Epithelial cell of proximal tubule (primary cell): ENCODE data around the gene ELP5. TPM values are rescaled to one million over a fixed set of nuclear protein-coding genes. Genes with fewer than 3 reads are reported as not detected.
A peak's percentile ranks its signal among the peaks of the same experiment; 100 is the strongest.

Experiments used
- DNase-seq: peaks from one replicate; pipeline ENCODE4 v3.0.0-alpha.2; 2011; ENCODE audit warnings: low read depth
- H3K4me3 ChIP-seq: 2 replicates; pipeline ENCODE4 v1.5.1; 2011; ENCODE audit warnings: low read depth, mild to moderate bottlenecking, low read length
- total RNA-seq: library from RNA; depleted of rRNA; stranded (reverse); fragments of >200 nt; gene quantifications from 2 replicates; pipeline ENCODE4 v1.2.3, GENCODE V29; 2015
- TF ChIP-seq, protein P1 (sequence below): conservative IDR thresholded peaks from 2 replicates; pipeline ENCODE4 v1.5.1; 2012; ENCODE audit warnings: low read depth, mild to moderate bottlenecking, low read length

ELP5 gene, protein sequence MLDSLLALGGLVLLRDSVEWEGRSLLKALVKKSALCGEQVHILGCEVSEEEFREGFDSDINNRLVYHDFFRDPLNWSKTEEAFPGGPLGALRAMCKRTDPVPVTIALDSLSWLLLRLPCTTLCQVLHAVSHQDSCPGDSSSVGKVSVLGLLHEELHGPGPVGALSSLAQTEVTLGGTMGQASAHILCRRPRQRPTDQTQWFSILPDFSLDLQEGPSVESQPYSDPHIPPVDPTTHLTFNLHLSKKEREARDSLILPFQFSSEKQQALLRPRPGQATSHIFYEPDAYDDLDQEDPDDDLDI
- 37.0 and 54.8 TPM in 2 replicates for total RNA-seq

DNA sequence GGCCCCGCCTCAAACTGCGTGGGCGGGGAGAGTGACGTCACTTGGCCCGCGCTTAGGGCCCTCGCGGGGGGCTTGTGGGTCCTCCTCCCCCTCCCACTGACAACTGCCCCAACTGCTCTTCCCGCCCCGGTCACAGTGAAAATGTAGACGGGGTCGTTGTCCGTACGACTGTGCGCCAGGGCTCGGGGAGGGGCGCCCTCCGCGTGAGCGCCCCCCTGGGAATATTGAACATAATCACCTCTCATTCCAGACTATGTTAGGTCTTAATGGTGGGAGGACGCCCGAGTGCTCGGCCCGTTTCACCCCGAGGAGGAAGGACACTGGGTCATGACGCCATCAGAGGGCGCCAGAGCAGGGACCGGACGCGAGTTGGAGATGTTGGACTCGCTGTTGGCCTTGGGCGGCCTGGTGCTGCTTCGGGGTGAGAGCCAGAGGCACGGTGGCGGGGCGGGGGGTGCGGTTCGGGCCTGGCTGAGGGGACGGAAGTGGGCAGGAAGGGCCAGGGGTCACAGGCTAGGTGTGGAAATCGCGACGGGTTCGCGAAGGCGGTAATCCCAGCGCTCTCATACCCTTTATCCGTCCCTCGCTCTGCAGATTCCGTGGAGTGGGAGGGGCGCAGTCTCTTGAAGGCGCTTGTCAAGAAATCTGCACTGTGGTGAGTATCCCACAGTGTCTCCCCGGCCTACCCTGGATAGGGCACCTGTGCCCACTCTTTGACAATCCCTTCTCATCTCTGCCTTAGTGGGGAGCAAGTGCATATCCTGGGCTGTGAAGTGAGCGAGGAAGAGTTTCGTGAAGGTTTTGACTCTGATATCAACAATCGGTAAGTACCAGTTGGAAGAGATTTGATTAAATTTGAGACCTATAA, at the start of gene ELP5:
Gene ELP5, plus strand, starts transcription at position 40 of the 868 bp plus-strand sequence. Its CDS starts 336 bp downstream, at position 376.
- DNase-seq = peak; percentile 68
- TF ChIP-seq, protein P1, sequence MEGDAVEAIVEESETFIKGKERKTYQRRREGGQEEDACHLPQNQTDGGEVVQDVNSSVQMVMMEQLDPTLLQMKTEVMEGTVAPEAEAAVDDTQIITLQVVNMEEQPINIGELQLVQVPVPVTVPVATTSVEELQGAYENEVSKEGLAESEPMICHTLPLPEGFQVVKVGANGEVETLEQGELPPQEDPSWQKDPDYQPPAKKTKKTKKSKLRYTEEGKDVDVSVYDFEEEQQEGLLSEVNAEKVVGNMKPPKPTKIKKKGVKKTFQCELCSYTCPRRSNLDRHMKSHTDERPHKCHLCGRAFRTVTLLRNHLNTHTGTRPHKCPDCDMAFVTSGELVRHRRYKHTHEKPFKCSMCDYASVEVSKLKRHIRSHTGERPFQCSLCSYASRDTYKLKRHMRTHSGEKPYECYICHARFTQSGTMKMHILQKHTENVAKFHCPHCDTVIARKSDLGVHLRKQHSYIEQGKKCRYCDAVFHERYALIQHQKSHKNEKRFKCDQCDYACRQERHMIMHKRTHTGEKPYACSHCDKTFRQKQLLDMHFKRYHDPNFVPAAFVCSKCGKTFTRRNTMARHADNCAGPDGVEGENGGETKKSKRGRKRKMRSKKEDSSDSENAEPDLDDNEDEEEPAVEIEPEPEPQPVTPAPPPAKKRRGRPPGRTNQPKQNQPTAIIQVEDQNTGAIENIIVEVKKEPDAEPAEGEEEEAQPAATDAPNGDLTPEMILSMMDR = peak; percentile 9
- peak within 1 kb of the TSS; percentile 73 for H3K4me3 ChIP-seq

- no peak overlapping the region for H3K4me3 ChIP-seq
- TF ChIP-seq, protein P1 = no peak
- DNase-seq = no peak
Measured at GRCh38 chr17:7203391-7203790, 48.6 kb upstream of the ELP5 start.

DNA sequence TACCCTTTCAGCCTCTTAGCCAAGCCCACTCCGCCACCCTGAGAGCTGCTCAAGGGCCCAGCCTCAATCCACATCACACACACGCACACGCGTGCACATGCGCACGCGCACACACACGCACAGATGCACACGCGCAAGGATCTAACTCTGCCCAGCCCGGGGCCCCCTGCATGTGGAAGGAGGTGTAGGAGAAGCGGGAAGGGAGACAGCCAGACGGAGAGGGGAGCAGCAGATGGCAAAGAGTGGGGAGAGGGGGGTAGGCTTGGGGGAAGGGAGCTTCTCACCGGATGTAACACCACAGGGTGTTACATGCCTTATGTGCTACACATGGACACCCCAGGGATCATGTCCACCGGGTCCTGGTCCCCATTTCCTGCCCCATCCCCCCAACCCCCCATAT, 47.7 kb upstream of the ELP5 start:
- DNase-seq = no peak
- TF ChIP-seq, protein P1 = no peak
- H3K4me3 ChIP-seq = no peak overlapping the region

DNA sequence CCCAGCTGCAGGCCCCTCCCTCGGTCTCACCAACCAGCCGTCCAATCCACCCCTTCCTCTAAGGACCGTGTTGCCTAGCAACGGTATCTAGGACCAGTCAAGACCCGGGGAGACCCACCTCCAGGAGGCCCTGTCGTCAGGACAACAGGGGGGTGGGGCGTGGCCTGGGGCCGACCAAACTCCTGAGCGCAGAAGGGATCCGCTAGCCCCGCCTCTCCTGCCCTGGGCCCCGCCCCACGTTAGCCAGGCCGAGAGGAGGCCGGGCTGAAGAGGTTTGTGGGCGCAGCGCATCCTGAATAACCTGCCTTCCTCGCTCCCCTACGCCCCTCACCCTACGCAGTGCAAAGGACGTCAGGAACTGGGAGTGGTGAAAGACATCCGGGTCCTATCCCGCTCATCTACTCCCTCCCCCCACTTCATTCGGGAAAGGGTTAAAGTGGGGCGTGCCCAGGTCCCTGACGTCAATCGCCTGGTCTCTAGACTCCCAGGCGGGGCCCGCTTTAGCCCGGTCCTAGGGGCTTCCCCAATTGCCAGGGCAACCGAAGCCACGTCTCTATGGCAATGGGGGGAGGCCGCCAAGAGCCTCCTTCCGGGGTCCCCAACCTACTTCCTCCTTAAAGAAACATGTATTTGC, 47.1 kb upstream of the ELP5 start:
- DNase-seq = no peak
- TF ChIP-seq, protein P1 = no peak
- H3K4me3 ChIP-seq = peak overlapping the region; percentile 50

DNA sequence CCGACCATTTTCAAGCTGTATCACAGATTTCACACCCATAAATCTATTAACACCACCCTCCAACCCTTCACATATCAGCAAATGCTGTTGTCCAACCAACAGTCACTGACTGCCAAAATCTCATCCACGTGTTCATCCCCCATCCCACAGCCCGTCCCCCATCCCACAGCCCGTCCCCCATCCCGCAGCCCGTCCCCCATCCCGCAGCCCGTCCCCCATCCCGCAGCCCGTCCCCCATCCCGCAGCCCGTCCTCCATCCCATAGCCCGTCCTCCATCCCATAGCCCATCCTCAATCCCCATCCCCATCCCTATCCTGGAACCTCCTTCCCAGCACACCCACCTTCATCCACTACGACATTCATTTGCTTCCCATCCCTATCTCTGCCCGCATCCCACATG, 46.5 kb upstream of the ELP5 start:
- peak overlapping the region; percentile 50 for H3K4me3 ChIP-seq
- DNase-seq = no peak

DNA sequence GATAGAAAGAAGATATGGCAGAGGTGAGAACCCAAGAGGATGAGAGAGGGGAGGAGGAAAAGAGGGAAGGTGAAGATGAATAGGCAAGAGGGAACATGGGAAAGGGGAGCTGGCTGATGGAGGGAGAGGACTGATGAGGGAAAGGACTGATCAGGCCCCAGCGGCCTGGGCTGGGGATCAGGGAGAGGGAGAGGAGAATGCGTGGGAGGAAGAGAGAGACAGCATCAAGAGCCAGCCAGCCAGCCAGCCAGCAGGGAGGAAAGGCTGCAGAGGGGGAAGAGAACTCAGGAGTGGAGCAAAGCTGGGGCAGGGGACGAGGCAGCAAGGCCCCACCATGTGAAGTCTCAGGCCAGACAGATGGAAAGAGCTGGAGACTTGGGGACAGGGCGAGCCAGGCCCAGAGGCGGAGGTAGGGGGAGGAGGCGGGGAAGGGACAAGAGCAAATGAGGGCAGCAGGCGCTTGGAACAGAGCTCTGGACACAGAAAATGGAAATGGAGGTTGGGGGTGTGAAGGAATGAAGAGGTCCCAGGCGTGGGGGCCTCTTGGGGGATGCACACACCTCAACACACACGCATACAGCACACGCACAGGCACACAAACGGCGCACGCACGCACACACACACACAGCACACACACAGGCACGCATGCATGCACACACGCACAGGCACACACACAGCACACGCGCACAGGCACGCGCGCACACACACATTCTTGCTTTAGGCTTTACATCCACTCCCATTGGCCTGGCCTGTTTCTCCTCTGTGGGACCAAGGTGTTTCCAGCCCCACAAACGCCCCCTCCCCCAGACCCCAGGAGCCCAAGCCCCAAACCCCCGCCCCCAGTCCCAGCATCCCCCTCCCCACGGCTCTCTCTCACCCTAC, 44.7 kb upstream of the ELP5 start:
- TF ChIP-seq, protein P1 = no peak
- H3K4me3 ChIP-seq = no peak overlapping the region
- DNase-seq = no peak

More for the DNA sequence above, 46.5 kb upstream of the ELP5 start:
- TF ChIP-seq, protein P1 = no peak
